Liver (tissue), 3 donors: ENCODE results near the gene POLR3A.

ENCODE experiments used
- ATF3 ChIP-seq: IDR thresholded peaks from 2 replicates; pipeline ENCODE4 v1.6.1; 2016; ENCODE audit warnings: antibody characterized with exemption
- CTCF ChIP-seq: fragments of 150-350 bp; IDR thresholded peaks from 2 replicates; pipeline ENCODE4 v1.5.1; 2017; ENCODE audit warnings: improper control_type of control experiment, low read depth, low read length; ENCODE audit not compliant: missing input control
- JUND ChIP-seq, 2 donors: IDR thresholded peaks; 2 replicates each; pipeline ENCODE4 v1.6.1; 2016; ENCODE audit warnings: antibody characterized with exemption in 2 of 2
- donor health status: healthy.
- donor health status: healthy.

GRCh38 chr10:78033387-78033636 is 4.0 kb upstream of the POLR3A start:
- TF ChIP-seq ATF3 = no peak
- no peak for TF ChIP-seq JUND (IDR thresholded peaks at IDR 0.05)
- no peak for TF ChIP-seq CTCF
